T-cell (primary cell): ENCODE data around the gene FOXM1. TPM values are rescaled to one million over a fixed set of nuclear protein-coding genes. Genes with fewer than 3 reads are reported as not detected.

ENCODE experiments used
- ATAC-seq, 4 experiments: fragments of 200-7000 bp in 3 of 4; fragments of 150-1000 bp in 1 of 4; cut with Tn5 transposase; replicated peaks in 1 of 4; 1 replicate in 3 of 4; 2 replicates in 1 of 4; pipeline ENCODE4 v1.10.0; 2021; ENCODE audit warnings: moderate library complexity in 3 of 4, mild to moderate bottlenecking in 2 of 4, moderate number of reproducible peaks in 1 of 4
- CTCF ChIA-PET, 2 donors: fragments of 300-600 bp; sonication (Branson Sonifier 250); formaldehyde crosslinking; loops; one replicate each; lab custom pipeline; 2022; ENCODE audit warnings: antibody characterized with exemption in 2 of 2; lab: Charles Lee
- POLR2A ChIA-PET, 2 donors: fragments of 300-600 bp; sonication (Branson Sonifier 250); formaldehyde crosslinking; loops; one replicate each; lab custom pipeline; 2022; ENCODE audit warnings: antibody characterized with exemption in 2 of 2; lab: Charles Lee
- DNase-seq, 35 experiments: peaks; one replicate each; pipeline versions ENCODE4 v3.0.0 to v3.0.0-alpha.2; 2013 to 2023
- H3K27ac ChIP-seq: one replicate; pipeline ENCODE4 v1.5.1; 2013; ENCODE audit warnings: low read length
- H3K27me3 ChIP-seq, 2 experiments: replicated peaks in 1 of 2; 1 replicate in 1 of 2; 2 replicates in 1 of 2; pipeline versions ENCODE4 v1.6.1 to v1.7.0; 2013; ENCODE audit warnings: low read length in 1 of 2, mixed read lengths in 1 of 2; ENCODE audit not compliant: control insufficient read depth in 2 of 2, insufficient read depth in 2 of 2; ENCODE audit errors: extremely low read depth in 1 of 2
- H3K36me3 ChIP-seq, 2 donors: 1 replicate in 1 of 2; 2 replicates in 1 of 2; pipeline versions ENCODE4 v1.6.1 to v1.7.0; 2013; ENCODE audit warnings: low read length in 1 of 2; ENCODE audit not compliant: control insufficient read depth in 2 of 2, insufficient read depth in 1 of 2; ENCODE audit errors: extremely low read depth in 1 of 2
- H3K4me1 ChIP-seq, 2 experiments: 1 replicate in 1 of 2; 2 replicates in 1 of 2; pipeline versions ENCODE4 v1.6.1 to v1.7.0; 2013; ENCODE audit warnings: low read length in 2 of 2, mixed read lengths in 1 of 2; ENCODE audit not compliant: insufficient read depth in 2 of 2, control insufficient read depth in 1 of 2; ENCODE audit errors: extremely low read depth in 1 of 2
- H3K4me3 ChIP-seq, 2 donors: 1 replicate in 1 of 2; 2 replicates in 1 of 2; pipeline versions ENCODE4 v1.5.1 to v1.7.0; 2013; ENCODE audit warnings: mild to moderate bottlenecking in 2 of 2, low read length in 1 of 2, moderate library complexity in 1 of 2; ENCODE audit not compliant: control insufficient read depth in 1 of 2; ENCODE audit errors: extremely low read depth in 1 of 2
- H3K9me3 ChIP-seq: 2 replicates; pipeline ENCODE4 v1.7.0; 2013
- H3K27ac Mint-ChIP-seq, 2 donors: one replicate each; pipeline ENCODE4 v1.8.0; 2020 to 2021; ENCODE audit warnings: mild to moderate bottlenecking in 2 of 2, mixed read lengths in 2 of 2
- H3K27me3 Mint-ChIP-seq, 2 donors: one replicate each; pipeline ENCODE4 v1.8.0; 2021 to 2022; ENCODE audit warnings: mixed read lengths in 2 of 2
- H3K36me3 Mint-ChIP-seq: one replicate; pipeline ENCODE4 v1.8.0; 2021; ENCODE audit warnings: mixed read lengths
- H3K4me1 Mint-ChIP-seq, 3 donors: one replicate each; pipeline ENCODE4 v1.8.0; 2020 to 2022; ENCODE audit warnings: mixed read lengths in 3 of 3, mild to moderate bottlenecking in 1 of 3
- H3K4me3 Mint-ChIP-seq, 3 donors: one replicate each; pipeline ENCODE4 v1.8.0; 2020 to 2022; ENCODE audit warnings: mild to moderate bottlenecking in 3 of 3, mixed read lengths in 3 of 3, moderate library complexity in 3 of 3
- H3K9me3 Mint-ChIP-seq, 3 donors: one replicate each; pipeline ENCODE4 v1.8.0; 2020 to 2022; ENCODE audit warnings: mixed read lengths in 3 of 3
- WGBS: methylation state at CpG from one replicate; pipeline ENCODE4 v1.1.5; 2013; ENCODE audit warnings: missing lambda C conversion rate; ENCODE audit not compliant: insufficient coverage; 5-methylcytosine and 5-hydroxymethylcytosine counted together
- total RNA-seq, 35 experiments: library from RNA in 6 of 35; stranded (reverse) in 6 of 35; fragments of 120-200 nt in 1 of 35; gene quantifications; one replicate each; pipeline versions ENCODE4 v1.2.1 to v1.2.4 and lab custom pipeline; 2013 to 2026

Gene FOXM1
- total RNA-seq, 5 donors from 2014 or later (not counting 1 experiment from before 2014, with no cell fraction given), result 0.82 to 1.6 (median 1.1) TPM

DNA sequence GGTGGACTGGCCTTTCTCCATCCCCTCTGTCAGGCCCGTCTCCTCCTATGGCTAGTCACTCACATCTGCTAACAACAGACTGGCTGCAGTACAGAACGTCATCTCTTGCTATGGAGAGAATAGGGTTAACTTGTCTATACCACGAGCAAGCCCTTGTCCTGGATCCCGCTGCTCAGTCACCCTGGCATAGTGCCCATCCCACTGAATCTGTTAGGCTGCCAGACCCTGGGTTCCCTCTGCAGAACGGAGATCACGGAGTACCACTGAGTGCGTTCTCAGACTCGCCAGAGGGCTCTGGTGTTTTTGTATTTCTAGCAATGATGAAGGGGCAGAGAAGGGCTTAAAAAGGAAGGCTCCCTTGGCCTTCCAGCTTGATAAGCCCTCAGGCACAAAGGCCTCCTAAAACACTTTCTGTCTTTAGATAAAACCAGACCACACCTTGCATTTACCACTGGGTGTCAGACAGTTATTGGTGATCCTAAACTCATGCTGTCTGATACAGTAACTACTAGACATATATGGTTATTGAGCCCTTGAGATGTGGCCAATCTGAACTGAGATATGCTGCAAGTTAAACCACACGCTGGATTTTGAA lies 35.8 kb downstream of the FOXM1 start:
- DNase-seq (no peak), ATAC-seq (no peak)
- H3K27ac ChIP-seq, result no peak overlapping the region
- H3K27me3 ChIP-seq, result no peaks in the 10 kb centered on the region
- H3K36me3 ChIP-seq, result peaks cover 6 to 50% of the 10 kb centered on the region in 2 donors
- H3K4me3 ChIP-seq, result no peak overlapping the region
- CTCF ChIA-PET, result no interaction called here
- H3K9me3 ChIP-seq, result no peaks in the 10 kb centered on the region
- POLR2A ChIA-PET, result no interaction called here
- no peak overlapping the region for H3K4me3 Mint-ChIP-seq
- H3K27me3 Mint-ChIP-seq, result no peaks in the 10 kb centered on the region
- H3K27ac Mint-ChIP-seq, result no peak overlapping the region
- no peaks in the 10 kb centered on the region for H3K4me1 Mint-ChIP-seq
- no peaks in the 10 kb centered on the region for H3K9me3 Mint-ChIP-seq
- H3K36me3 Mint-ChIP-seq, result peaks cover 39% of the 10 kb centered on the region
- 94% methylated on average over 4 of the region's 9 CpGs for WGBS
- H3K4me1 ChIP-seq, result no peaks in the 10 kb centered on the region

DNA sequence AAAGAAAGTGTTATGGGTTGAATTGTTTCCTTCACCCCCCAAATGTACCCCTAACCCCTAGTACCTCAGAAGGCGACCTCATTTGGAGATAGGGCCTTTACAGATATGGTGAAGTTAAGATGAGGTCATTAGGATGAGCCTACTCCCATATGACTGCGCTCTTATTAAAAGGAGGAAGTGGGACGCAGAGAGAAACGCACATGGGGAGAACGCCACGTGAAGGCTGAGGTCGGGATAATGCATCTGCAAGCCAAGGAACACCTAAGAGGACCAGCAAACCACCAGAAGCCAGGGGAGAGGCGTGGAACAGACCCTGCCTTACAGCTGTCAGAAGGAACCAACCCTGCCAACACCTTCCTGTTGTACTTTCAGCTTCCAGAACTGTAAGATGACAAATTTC lies 40.4 kb downstream of the FOXM1 start:
- ATAC-seq, result no peak
- H3K27ac ChIP-seq, result no peak overlapping the region
- peaks cover 4 to 28% of the 10 kb centered on the region in 2 donors for H3K36me3 ChIP-seq
- H3K4me3 ChIP-seq, result no peak overlapping the region
- H3K4me3 Mint-ChIP-seq, result no peak overlapping the region
- H3K27me3 Mint-ChIP-seq, result no peaks in the 10 kb centered on the region
- H3K4me1 Mint-ChIP-seq, result peaks cover 3 to 14% (median 8%) of the 10 kb centered on the region in 3 donors
- ChIA-PET CTCF (no interaction called here), POLR2A (interaction anchor here in 1 of 2 donors (0.6 kb wide), 1 partner anchor 17 kb away, joined by 4 read pairs; no protein-coding TSS in a partner anchor)
- H3K36me3 Mint-ChIP-seq, result peaks cover 34% of the 10 kb centered on the region
- H3K9me3 Mint-ChIP-seq, result no peaks in the 10 kb centered on the region
- 92% methylated on average over 7 of the region's 8 CpGs for WGBS
- no peak for DNase-seq
- H3K4me1 ChIP-seq, result peaks cover 0 to 7% of the 10 kb centered on the region in 2 experiments
- H3K9me3 ChIP-seq, result no peaks in the 10 kb centered on the region
- H3K27ac Mint-ChIP-seq, result no peak overlapping the region
- no peaks in the 10 kb centered on the region for H3K27me3 ChIP-seq

DNA sequence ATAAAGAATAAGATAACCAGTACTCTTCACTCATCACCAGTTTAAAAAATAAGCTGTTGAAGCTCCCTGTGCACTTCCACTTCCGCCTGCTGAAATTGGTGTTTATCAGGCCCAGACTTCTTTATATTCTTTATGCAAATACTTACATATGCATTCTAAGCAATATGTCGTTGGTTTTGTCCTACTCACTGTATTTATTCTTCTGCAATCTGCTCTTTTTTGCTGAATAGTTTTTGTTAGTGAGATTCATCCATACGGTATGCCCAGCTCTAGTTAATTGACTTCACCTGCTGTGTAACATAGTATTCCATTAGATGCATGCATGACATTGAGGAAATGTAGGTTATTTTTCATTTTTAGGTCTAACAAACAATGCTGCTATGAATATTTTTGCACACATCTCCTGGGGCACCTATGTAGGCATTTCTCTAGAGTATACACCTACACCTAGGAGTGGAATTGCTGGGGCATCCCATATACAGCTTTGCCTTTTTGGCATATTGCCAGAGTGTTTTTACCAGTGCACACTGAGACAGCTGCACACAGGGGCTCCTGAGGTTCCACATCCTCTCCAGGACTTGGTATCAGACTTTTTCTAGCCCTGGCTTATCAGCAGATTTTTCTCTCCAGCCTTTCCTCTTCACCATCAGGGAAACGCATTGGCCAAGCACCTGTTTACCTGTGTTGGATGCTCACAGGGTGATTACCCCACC lies 41.1 kb downstream of the FOXM1 start:
- Histone ChIP-seq H3K4me1 (peaks cover 0 to 7% of the 10 kb centered on the region in 2 experiments), H3K9me3 (no peaks in the 10 kb centered on the region), H3K4me3 (no peak overlapping the region), H3K36me3 (peaks cover 4 to 25% of the 10 kb centered on the region in 2 donors), H3K27me3 (no peaks in the 10 kb centered on the region), H3K27ac (no peak overlapping the region)
- Mint-ChIP-seq H3K4me1 (peaks cover 3 to 14% (median 8%) of the 10 kb centered on the region in 3 donors), H3K27me3 (no peaks in the 10 kb centered on the region), H3K36me3 (peaks cover 36% of the 10 kb centered on the region), H3K9me3 (no peaks in the 10 kb centered on the region), H3K27ac (peak overlapping the region in 1 of 2 donors; percentile 17), H3K4me3 (no peak overlapping the region)
- ChIA-PET POLR2A (interaction anchor here in 1 of 2 donors (0.6 kb wide), 1 partner anchor 1433 kb away, joined by 6 read pairs; no protein-coding TSS in a partner anchor), CTCF (no interaction called here)
- ATAC-seq (no peak), DNase-seq (no peak)
- WGBS, result 100% methylated on average over 1 of the region's 4 CpGs

DNA sequence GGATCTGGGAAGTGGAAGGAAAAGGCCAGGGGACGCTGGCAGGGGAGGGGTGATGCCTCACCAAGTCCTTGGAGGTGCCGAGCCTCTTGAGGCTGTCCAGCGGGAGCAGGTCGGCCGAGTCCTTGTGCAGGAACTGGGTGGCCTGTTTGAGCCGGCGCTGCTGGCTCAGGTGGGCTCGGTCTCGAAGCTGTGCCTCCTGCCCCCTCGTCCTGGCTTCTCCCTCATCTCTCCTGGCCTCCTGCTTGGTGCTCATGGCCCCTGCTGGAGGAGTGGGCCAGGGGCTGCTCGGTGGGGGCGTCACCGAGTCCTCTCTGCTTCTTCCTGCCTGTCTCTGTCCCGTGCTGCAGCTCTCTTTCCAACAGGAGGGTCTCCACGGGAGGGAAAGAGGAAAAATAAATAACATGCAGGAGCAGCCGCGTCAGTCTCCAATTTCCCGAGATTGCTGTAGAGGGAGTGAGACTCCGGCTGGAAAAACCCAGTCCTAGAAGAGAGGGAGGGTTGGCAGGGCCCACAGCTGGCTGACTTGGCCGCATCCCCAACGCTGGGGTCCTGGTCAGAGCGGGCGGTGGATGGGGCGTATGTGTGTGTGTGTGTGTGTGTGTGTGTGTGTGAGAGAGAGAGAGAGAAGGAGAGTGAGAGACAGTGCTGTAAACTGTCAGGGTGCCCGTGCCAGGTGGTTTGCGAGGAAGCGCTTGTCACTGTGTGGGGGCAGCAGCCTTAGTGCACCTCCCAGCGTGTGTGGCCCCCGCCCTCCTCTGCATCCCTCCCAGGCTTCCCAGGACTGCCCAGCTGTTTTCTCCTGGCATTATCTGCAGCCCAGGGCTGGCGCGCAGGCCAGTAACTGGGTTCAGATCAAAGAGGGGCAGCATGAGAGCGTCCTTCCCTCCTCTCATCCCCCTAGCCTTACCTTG lies 42.1 kb downstream of the FOXM1 start, which contains the start of gene NRIP2:
TSS of gene NRIP2 (minus strand) at position 455 of the 911 bp plus-strand sequence. CDS start at position 403, 52 bp downstream.
- Mint-ChIP-seq H3K27ac (peak within 1 kb of the TSS in 1 of 2 donors; percentile 17), H3K36me3 (peaks cover 37% of the 10 kb centered on the region), H3K9me3 (no peaks in the 10 kb centered on the region), H3K4me3 (no peak within 1 kb of the TSS), H3K4me1 (peaks cover 3 to 14% (median 8%) of the 10 kb centered on the region in 3 donors), H3K27me3 (no peaks in the 10 kb centered on the region)
- 61% methylated on average over 22 of the region's 32 CpGs for WGBS
- H3K4me1 ChIP-seq, result peaks cover 0 to 7% of the 10 kb centered on the region in 2 experiments
- H3K4me3 ChIP-seq, result no peak within 1 kb of the TSS
- no peaks in the 10 kb centered on the region for H3K27me3 ChIP-seq
- peaks cover 4 to 30% of the 10 kb centered on the region in 2 donors for H3K36me3 ChIP-seq
- H3K27ac ChIP-seq, result no peak within 1 kb of the TSS
- CTCF ChIA-PET, result no interaction called here
- ATAC-seq (no peak), DNase-seq (no peak)
- POLR2A ChIA-PET, result no interaction called here
- H3K9me3 ChIP-seq, result no peaks in the 10 kb centered on the region

DNA sequence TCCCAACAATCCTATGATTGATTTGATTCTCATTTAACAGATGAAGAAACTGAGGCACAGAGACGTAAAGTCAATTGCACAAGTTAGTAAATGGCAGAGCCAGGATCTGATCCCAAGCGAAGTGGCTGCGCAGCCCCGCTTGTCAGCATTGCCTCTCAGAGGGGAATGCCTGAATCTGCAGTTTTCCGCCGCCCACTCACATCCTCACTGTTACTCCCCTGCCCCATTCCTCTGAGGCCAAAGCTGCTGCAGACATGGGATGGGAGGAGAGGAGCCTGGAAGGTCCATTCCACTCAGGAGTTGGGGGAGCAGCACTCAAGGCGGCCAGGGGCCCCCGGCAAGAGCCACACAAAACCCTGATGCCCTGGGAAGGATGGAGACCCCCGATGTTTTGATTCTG lies 43.2 kb downstream of the FOXM1 start:
- H3K9me3 ChIP-seq, result no peaks in the 10 kb centered on the region
- no peak for ATAC-seq
- no peak overlapping the region for H3K27ac ChIP-seq
- peaks cover 3 to 14% (median 8%) of the 10 kb centered on the region in 3 donors for H3K4me1 Mint-ChIP-seq
- DNase-seq, result no peak
- peaks cover 32% of the 10 kb centered on the region for H3K36me3 Mint-ChIP-seq
- WGBS, result 83% methylated on average over 2 of the region's 9 CpGs
- H3K27ac Mint-ChIP-seq, result no peak overlapping the region
- H3K36me3 ChIP-seq, result peaks cover 0 to 22% of the 10 kb centered on the region in 2 donors
- ChIA-PET POLR2A (interaction anchor here in 1 of 2 donors (0.6 kb wide), 1 partner anchor 51 kb away, joined by 3 read pairs; no protein-coding TSS in a partner anchor), CTCF (no interaction called here)
- H3K4me3 Mint-ChIP-seq, result no peak overlapping the region
- H3K4me1 ChIP-seq, result peaks cover 0 to 7% of the 10 kb centered on the region in 2 experiments
- no peak overlapping the region for H3K4me3 ChIP-seq
- H3K9me3 Mint-ChIP-seq, result no peaks in the 10 kb centered on the region
- H3K27me3 Mint-ChIP-seq, result no peaks in the 10 kb centered on the region
- H3K27me3 ChIP-seq, result no peaks in the 10 kb centered on the region

DNA sequence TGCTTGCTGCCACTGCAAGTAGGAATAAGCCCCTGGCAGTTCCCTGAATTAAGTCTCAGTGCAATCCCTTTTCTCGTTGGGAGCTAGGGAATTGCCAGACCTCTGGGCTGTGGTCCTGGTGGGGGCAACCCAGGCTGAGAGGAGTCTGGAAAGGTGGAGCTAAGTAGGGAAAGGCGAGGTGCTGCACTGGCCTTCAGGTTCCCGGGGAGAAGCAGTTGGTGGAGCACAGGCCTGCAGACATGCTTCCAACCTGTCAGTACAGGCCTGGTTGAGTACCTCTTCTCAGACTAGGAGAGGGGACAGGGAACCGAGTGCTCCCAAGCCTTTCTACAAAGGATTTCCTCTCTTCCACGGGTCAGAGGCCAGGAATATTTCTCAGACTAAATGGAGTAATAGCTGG lies 43.6 kb downstream of the FOXM1 start:
- Histone ChIP-seq H3K27ac (no peak overlapping the region), H3K4me3 (no peak overlapping the region), H3K36me3 (peaks cover 0 to 18% of the 10 kb centered on the region in 2 donors), H3K9me3 (no peaks in the 10 kb centered on the region), H3K4me1 (peaks cover 0 to 7% of the 10 kb centered on the region in 2 experiments), H3K27me3 (no peaks in the 10 kb centered on the region)
- Mint-ChIP-seq H3K27me3 (no peaks in the 10 kb centered on the region), H3K4me3 (no peak overlapping the region), H3K9me3 (no peaks in the 10 kb centered on the region), H3K27ac (no peak overlapping the region), H3K36me3 (peaks cover 32% of the 10 kb centered on the region), H3K4me1 (peaks cover 3 to 14% (median 8%) of the 10 kb centered on the region in 3 donors)
- ChIA-PET POLR2A (interaction anchor here in 1 of 2 donors (0.6 kb wide), 1 partner anchor 52 kb away, joined by 3 read pairs; no protein-coding TSS in a partner anchor), CTCF (interaction anchor here in 1 of 2 donors (0.6 kb wide), 1 partner anchor 34 kb away, joined by 3 read pairs; no protein-coding TSS in a partner anchor)
- no peak for DNase-seq
- 83% methylated on average over 1 of the region's 5 CpGs for WGBS
- ATAC-seq, result no peak
